Mucosa of descending colon (tissue), 3 donors: ENCODE measurements around the gene KLHL36. TPM values are rescaled to one million over a fixed set of nuclear protein-coding genes. Genes with fewer than 3 reads are reported as not detected.

Experiments used
- ATAC-seq: fragments of 200-7000 bp; cut with Tn5 transposase; one replicate; pipeline ENCODE4 v1.9.1; 2020; ENCODE audit warnings: mild to moderate bottlenecking, moderate library complexity
- DNase-seq, 3 donors: peaks; one replicate each; pipeline ENCODE4 v3.0.0-alpha.2; 2020
- H3K36me3 ChIP-seq: fragments of 200-600 bp; one replicate; pipeline ENCODE4 v1.8.0; 2021; ENCODE audit warnings: low read depth, mild to moderate bottlenecking
- H3K4me1 ChIP-seq: fragments of 200-600 bp; one replicate; pipeline ENCODE4 v1.8.0; 2021; ENCODE audit warnings: low read depth, mild to moderate bottlenecking
- H3K4me3 ChIP-seq: fragments of 200-600 bp; one replicate; pipeline ENCODE4 v1.8.0; 2021; ENCODE audit warnings: mild to moderate bottlenecking
- H3K9me3 ChIP-seq: fragments of 200-600 bp; one replicate; pipeline ENCODE4 v1.8.0; 2021; ENCODE audit warnings: mild to moderate bottlenecking
- CTCF ChIP-seq: fragments of 200-600 bp; IDR thresholded peaks from one replicate; pipeline ENCODE4 v1.8.0; 2022; ENCODE audit warnings: antibody characterized with exemption, mild to moderate bottlenecking
- intact Hi-C, 2 donors: fragments of 100-400 bp; cut with DNase I in 1 of 2; cut with micrococcal nuclease in 1 of 2; formaldehyde crosslinking; loops; one replicate each; pipeline versions ENCODE4 v1.11.0 to v1.11.1; 2022; cut with DNase I, micrococcal nuclease
- total RNA-seq, 3 donors: library from RNA; stranded (reverse); fragmentation: NEBNext Ultra II Directional in 2 of 3; extraction: Animal tissue kit (Norgen Biotek cat#: 25700) in 2 of 3; gene quantifications; one replicate each; pipeline versions ENCODE4 v1.2.1 to v1.2.4, GENCODE V29; 2021 to 2023
- donor health status: DM: no; HTN: no; CAD: no; lungs with moderate emphysema.
- donor health status: DM: no; HTN: no; CAD: no.
- donor health status: DM: no; HTN: yes; CAD: no.

The KLHL36 gene
- total RNA-seq, 3 donors from 2014 or later: 47.5 to 60.3 (median 59.2) TPM

- DNase-seq (no peak), ATAC-seq (peak; percentile 58)
- Histone ChIP-seq H3K4me3 (no peak overlapping the region), H3K4me1 (no peaks in the 10 kb centered on the region), H3K9me3 (no peaks in the 10 kb centered on the region), H3K36me3 (no peaks in the 10 kb centered on the region)
- intact Hi-C loops: no loop called here
- TF ChIP-seq CTCF: no peak
These were observed 40.6 kb upstream of the KLHL36 start for GRCh38 chr16:84607694-84608093.

DNA sequence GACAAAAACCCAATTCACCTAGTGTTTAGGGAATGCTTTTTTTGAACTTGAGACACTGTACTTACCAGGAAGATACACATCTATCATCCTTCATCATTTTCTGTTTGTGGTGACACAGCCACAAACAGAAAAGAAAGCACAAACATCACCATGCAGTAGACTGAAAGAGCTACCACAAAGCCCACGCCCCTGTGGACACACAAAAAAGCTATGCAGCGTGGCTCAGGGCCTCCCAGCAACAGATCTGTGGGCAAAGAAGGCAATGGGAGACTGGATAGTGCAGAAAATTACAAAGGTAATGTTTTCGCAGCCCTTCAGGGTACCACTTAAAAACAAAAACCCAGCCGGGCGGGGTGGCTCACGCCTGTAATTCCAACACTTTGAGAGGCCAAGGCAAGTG is 40.0 kb upstream of the KLHL36 start:
- intact Hi-C loops: no loop called here
- Histone ChIP-seq H3K4me1 (no peaks in the 10 kb centered on the region), H3K36me3 (no peaks in the 10 kb centered on the region), H3K4me3 (no peak overlapping the region), H3K9me3 (no peaks in the 10 kb centered on the region)
- peak; percentile 39 for ATAC-seq
- no peak for DNase-seq
- no peak for TF ChIP-seq CTCF

DNA sequence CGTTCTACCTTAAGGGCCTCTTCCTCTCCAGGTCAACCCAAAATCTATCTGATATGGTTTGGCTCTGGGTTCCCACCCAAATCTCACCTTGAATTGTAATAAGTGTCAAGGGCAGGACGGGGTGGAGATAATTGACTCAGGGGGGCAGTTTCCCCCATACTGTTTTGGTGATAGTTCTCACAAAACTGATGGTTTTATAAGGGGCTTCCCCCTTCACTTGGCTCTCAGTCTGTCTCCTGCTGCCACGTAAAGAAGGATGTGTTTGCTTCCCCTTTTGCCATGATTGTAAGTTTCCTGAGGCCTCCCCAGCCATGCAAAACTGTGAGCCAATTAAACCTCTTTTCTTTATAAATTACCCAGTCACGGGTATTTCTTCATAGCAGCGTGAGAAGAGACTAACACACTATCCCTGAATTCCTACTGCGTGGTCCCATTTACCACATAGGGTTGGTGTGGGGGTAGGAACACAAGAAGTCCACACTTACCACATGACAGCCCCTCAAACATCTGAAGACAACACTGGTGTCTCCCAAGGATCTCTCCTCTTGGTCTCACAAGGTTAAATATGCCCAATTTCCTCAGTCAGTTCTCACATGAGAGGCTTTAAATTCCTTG is 38.6 kb upstream of the KLHL36 start:
- DNase-seq (no peak), ATAC-seq (no peak)
- no peak for TF ChIP-seq CTCF
- intact Hi-C loops: no loop called here
- Histone ChIP-seq H3K4me3 (no peak overlapping the region), H3K36me3 (no peaks in the 10 kb centered on the region), H3K9me3 (no peaks in the 10 kb centered on the region), H3K4me1 (no peaks in the 10 kb centered on the region)

DNA sequence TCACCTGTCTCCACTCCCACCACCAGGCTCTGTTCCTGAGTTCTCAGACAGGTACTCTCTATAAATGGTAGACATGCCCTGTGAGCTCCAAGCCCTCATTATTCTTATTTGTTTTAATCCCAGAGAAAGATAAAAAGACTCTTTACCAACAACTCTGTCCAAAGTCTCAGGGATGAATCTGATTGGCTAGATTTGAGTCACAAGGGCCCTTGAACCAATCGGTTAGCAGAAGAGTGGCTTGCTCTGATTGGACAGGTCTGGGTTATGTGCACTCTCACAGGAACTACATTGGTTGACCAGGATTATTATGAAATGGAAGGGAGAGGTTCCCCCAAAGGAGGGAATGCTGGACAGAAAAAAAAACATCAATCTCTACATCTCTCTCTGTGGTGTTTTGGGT is 37.9 kb upstream of the KLHL36 start:
- TF ChIP-seq CTCF: no peak
- DNase-seq (no peak), ATAC-seq (no peak)
- intact Hi-C loops: no loop called here
- H3K36me3 ChIP-seq: no peaks in the 10 kb centered on the region
- H3K4me3 ChIP-seq: no peak overlapping the region
- H3K4me1 ChIP-seq: no peaks in the 10 kb centered on the region
- H3K9me3 ChIP-seq: no peaks in the 10 kb centered on the region

DNA sequence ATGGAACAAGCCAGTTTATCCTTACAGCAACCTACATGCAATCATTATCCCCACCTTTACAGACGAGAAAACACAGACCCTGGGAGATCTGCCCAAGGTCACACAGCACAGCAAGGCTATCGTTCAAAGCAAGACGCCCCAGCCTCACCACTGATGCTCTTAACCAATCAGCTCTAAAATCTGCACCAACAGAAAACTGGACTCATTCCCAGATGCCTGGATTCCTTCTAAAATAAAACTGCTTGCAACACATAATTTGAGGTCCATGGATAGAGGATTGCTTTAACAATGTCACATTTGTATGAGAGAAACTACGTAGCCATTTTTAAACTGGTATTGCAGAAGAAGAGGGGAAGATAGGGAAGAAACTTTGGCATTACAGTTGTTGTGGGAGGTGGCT is 37.3 kb upstream of the KLHL36 start:
- Histone ChIP-seq H3K9me3 (no peaks in the 10 kb centered on the region), H3K36me3 (no peaks in the 10 kb centered on the region), H3K4me1 (no peaks in the 10 kb centered on the region), H3K4me3 (no peak overlapping the region)
- no peak for TF ChIP-seq CTCF
- no peak for ATAC-seq
- DNase-seq: no peak
- intact Hi-C loops: no loop called here

DNA sequence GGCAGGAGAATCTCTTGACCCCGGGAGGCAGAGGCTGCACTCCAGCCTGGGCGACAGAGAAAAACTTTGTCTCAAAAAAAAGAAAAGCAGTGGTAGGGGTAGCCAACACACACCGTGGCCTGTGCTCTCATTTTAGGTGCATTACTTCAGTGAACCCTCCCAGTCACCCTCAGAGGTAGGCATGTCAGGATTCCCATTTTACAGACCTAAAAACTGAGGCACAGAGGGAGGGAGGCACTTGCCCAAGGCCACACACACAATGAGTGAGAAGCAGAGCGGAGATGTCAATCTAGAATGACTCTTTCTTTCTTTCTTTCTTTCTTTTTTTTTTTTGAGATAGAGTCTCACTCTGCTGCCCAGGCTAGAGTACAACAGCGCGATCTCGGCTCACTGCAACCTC is 35.6 kb upstream of the KLHL36 start:
- intact Hi-C loops: no loop called here
- no peak for ATAC-seq
- peaks cover 6% of the 10 kb centered on the region for H3K4me1 ChIP-seq

More for the DNA sequence above, 35.6 kb upstream of the KLHL36 start:
- no peaks in the 10 kb centered on the region for H3K9me3 ChIP-seq
- DNase-seq: no peak
- H3K4me3 ChIP-seq: no peak overlapping the region
- no peaks in the 10 kb centered on the region for H3K36me3 ChIP-seq
- no peak for TF ChIP-seq CTCF
